ENCODE results near the gene GBX2. TPM values are rescaled to one million over a fixed set of nuclear protein-coding genes. Genes with fewer than 3 reads are reported as not detected.

GBX2 gene
- total RNA-seq, 4 donors from 2014 or later, result not detected

DNA sequence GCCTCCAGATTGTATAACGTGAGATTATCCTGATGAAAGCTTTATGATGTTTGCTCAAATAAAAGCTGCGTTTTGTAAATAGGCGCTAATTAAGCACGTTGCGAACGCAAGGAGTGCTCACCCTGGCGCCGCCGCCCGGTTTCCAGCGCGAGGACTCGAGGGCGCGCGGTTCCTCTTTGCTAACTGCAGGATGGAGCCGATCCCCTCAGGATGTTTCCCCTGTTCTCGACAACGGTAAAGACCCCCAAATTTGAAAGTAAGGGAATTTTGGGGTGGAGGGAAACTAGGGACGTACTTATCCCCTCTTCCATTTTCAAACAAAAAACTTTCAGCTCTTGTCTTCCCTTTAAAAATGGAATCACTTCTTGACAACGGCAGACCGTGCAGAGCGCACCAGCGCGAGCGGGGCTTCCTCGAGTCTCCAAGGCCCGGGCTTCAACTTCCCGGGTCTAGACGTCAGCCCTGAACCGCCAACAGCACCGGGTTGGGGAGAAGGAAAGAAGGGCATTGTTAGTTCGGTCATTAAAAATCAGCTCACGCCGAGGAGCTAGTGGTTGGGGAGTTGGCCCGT, 1.1 kb upstream of the GBX2 start:
- no peak overlapping the region for H3K4me3 ChIP-seq (replicated peaks in 1 of 3)
- TF ChIP-seq POLR2A (IDR thresholded peaks at IDR 0.05), result no peak
- TF ChIP-seq, protein P1, sequence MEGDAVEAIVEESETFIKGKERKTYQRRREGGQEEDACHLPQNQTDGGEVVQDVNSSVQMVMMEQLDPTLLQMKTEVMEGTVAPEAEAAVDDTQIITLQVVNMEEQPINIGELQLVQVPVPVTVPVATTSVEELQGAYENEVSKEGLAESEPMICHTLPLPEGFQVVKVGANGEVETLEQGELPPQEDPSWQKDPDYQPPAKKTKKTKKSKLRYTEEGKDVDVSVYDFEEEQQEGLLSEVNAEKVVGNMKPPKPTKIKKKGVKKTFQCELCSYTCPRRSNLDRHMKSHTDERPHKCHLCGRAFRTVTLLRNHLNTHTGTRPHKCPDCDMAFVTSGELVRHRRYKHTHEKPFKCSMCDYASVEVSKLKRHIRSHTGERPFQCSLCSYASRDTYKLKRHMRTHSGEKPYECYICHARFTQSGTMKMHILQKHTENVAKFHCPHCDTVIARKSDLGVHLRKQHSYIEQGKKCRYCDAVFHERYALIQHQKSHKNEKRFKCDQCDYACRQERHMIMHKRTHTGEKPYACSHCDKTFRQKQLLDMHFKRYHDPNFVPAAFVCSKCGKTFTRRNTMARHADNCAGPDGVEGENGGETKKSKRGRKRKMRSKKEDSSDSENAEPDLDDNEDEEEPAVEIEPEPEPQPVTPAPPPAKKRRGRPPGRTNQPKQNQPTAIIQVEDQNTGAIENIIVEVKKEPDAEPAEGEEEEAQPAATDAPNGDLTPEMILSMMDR (IDR thresholded peaks at IDR 0.05), result no peak
- no peaks in the 10 kb centered on the region for H3K9me3 ChIP-seq
- WGBS, 2 donors, result 6 to 8% methylated on average over 36 of the region's 36 CpGs
- intact Hi-C loops (cut with DNase I), result no loop called here
- peaks cover 79% of the 10 kb centered on the region for H3K27me3 ChIP-seq
- peaks cover 26 to 52% of the 10 kb centered on the region in 2 donors for H3K4me1 ChIP-seq
- no peaks in the 10 kb centered on the region for H3K36me3 ChIP-seq
- DNase-seq, result no peak
- H3K27ac ChIP-seq, result no peak overlapping the region

DNA sequence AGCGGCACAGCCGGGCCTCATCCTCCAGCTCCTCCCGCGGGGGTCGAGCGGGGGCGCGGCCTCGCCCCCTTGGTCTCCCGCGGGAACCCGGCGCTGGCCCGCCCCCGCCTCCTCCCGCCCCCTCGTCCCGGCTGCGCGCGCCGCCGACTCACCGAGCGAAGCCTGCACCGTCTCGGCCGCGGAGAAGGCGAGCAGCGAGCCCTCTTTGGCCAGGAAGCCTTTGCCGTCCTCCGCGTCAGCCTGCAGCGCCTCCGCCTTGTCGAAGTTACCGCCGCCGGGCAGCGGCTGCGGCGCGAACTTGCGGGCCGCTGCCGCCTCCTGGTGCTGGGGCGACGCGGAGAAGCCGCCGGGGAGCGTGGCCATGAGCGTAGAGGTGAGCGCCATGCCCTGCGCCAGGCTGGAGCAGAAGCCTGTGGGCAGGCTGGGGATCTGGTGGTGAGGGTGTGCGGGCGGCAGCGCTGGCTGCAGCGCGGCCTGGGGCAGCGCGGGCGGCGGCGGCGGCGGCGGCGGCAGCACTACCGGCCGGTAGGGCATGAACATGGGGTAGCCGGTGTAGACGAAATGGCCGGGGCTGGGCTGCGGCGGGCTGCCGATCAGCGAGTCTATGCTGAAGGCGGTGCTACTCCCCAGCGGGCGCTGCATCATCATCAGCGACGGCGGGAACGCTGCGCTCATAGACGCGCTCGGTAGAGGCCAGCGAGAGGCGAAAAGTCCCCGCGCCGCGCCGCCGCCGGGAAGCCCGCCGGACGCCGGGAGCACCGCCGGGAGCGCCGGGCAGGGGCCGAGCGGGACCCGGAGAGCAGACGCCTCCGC, 683 bp downstream of the GBX2 start:
- 1 to 2% methylated on average over 19 to 54 of the region's 112 CpGs for WGBS, 2 donors
- peak overlapping the region in 1 of 3 donors; percentile 4 for H3K4me3 ChIP-seq (replicated peaks in 1 of 3)
- TF ChIP-seq, protein P1 (IDR thresholded peaks at IDR 0.05), result no peak
- TF ChIP-seq POLR2A (IDR thresholded peaks at IDR 0.05), result no peak
- no peaks in the 10 kb centered on the region for H3K9me3 ChIP-seq
- H3K4me1 ChIP-seq, result peaks cover 30 to 56% of the 10 kb centered on the region in 2 donors
- H3K27ac ChIP-seq, result no peak overlapping the region
- H3K27me3 ChIP-seq, result peaks cover 76% of the 10 kb centered on the region
- intact Hi-C loops (cut with DNase I), result no loop called here
- DNase-seq, result no peak
- H3K36me3 ChIP-seq, result no peaks in the 10 kb centered on the region

DNA sequence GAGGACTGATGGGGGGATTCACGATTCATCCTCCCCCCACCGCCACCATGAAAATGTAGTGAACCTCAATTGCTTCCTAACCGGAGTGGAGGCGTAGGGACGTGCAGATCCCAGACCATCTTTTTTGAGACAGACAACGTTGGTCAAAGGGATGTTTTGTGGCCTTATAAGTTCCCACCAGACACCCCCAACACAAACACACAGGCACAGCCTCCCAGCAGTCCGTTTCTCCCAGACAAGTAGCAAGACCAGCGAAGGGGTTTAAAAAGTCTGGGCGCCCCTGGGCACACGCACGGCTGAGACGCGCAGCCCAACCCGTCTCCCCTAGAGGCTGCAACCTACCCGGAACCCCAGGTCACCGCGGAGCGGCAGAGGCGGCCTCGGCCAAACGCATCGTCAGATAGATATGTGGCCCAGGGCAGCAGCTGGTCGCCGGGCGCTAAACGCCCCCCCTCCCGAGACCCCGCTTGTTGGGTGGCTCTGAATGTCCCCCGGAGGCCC, 1.3 kb downstream of the GBX2 start:
- DNase-seq, result no peak
- 2 to 5% methylated on average over 27 to 29 of the region's 29 CpGs for WGBS, 2 donors

DNA sequence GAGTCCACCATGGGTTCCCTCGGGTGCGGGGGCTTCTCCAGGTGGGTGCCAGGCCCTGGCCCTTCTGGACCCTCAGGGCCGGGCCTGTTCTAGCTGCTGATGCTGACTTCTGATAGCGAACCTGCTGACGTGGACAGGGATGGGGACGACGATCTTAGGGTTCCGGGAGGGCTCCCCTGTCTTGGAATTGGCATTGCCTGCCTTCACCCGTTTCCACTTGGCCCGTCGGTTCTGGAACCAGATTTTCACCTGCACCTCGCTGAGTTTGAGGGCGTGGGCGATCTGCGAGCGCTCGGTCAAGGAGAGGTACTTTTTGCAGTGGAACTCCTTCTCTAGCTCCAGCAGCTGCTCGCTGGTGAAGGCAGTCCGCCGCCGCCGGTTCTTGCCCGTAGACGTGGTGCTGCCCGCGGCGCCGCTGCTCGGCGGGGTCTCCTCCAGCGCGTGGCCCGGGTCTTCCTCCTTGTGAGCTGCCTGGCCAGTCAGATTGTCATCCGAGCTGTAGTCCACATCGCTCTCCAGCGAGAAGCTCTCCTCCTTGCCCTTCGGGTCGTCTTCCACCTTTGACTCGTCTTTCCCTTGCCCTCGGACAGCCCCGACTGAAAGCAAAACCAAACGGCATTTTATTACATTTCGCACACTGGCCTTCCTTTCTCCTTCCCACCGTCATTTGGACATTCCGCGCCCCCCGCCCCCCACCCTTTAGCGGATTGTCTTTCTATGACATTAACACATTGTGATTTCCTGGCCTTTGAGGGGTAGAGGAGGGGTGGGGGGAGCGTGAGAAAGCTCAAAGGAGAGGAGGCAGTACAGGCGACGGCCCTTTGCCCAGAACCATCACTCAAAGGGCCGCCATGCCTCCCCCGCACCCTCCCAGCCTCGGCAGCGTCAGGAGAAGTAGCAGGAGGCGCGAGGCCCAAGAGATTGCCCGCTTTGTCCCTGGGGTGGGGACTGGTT, 2.1 kb downstream of the GBX2 start:
- DNase-seq, result peak; percentile 13 to 36
- Histone ChIP-seq H3K36me3 (no peaks in the 10 kb centered on the region), H3K4me1 (peaks cover 26 to 54% of the 10 kb centered on the region in 2 donors), H3K4me3 (replicated peaks in 1 of 3) (peak overlapping the region in 1 of 3 donors; percentile 17), H3K27ac (no peak overlapping the region), H3K27me3 (peaks cover 65% of the 10 kb centered on the region), H3K9me3 (no peaks in the 10 kb centered on the region)
- TF ChIP-seq, protein P1 (IDR thresholded peaks at IDR 0.05), result no peak
- TF ChIP-seq POLR2A (IDR thresholded peaks at IDR 0.05), result no peak
- intact Hi-C loops (cut with DNase I), result no loop called here
- WGBS, 2 donors, result 5 to 11% methylated on average over 31 to 50 of the region's 58 CpGs

More for the DNA sequence above, 1.3 kb downstream of the GBX2 start:
- TF ChIP-seq, protein P1 (IDR thresholded peaks at IDR 0.05), result no peak
- TF ChIP-seq POLR2A (IDR thresholded peaks at IDR 0.05), result no peak
- peaks cover 30 to 54% of the 10 kb centered on the region in 2 donors for H3K4me1 ChIP-seq
- H3K27ac ChIP-seq, result no peak overlapping the region
- intact Hi-C loops (cut with DNase I), result no loop called here
- peak overlapping the region in 1 of 3 donors; percentile 17 for H3K4me3 ChIP-seq (replicated peaks in 1 of 3)
- peaks cover 72% of the 10 kb centered on the region for H3K27me3 ChIP-seq
- no peaks in the 10 kb centered on the region for H3K9me3 ChIP-seq
- no peaks in the 10 kb centered on the region for H3K36me3 ChIP-seq
